ENCODE results near the gene DUSP9.

The DUSP9 gene

DNA sequence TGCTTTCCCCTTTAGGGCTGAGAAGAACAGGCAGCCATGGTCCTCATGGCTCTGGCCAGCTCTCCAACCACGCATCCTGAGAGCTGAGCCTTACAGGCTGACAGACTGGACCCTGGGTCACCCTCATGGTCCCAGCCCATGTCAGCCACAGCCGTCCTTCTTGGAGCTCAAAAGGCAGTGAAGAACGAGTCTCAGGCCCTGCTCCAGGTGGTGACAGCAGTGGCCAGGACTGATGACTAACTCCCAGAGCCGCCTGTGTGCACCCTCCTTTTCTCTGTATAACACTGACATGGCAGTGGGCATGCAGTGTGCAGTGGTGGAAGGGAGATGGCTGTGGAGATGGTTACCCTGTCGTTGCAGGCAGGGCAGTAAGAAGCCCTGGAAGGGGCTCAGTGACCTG is 10.3 kb upstream of the DUSP9 start:
- peaks cover 4 to 7% of the 10 kb centered on the region in 2 donors for H3K27me3 ChIP-seq (ENCODE audit: control insufficient read depth in 1 of 2, insufficient read depth in 2 of 2, low read length in 2 of 2)
- no peaks in the 10 kb centered on the region for H3K4me1 ChIP-seq (ENCODE audit: control insufficient read depth in 1 of 2, insufficient read depth in 2 of 2, low read length in 2 of 2)
- H3K36me3 ChIP-seq (ENCODE audit: control insufficient read depth in 1 of 2, insufficient read depth in 2 of 2, low read length in 2 of 2): no peaks in the 10 kb centered on the region
- H3K27ac ChIP-seq (ENCODE audit: low read depth, low read length): no peak overlapping the region
- no peaks in the 10 kb centered on the region for H3K9me3 ChIP-seq (ENCODE audit: control insufficient read depth in 1 of 2, low read length in 2 of 2)
- H3K9ac ChIP-seq (ENCODE audit: low read depth in 1 of 2, low read length in 2 of 2): no peak overlapping the region
- no peak overlapping the region for H3K4me3 ChIP-seq (ENCODE audit: low read depth in 1 of 2, low read length in 2 of 2)

DNA sequence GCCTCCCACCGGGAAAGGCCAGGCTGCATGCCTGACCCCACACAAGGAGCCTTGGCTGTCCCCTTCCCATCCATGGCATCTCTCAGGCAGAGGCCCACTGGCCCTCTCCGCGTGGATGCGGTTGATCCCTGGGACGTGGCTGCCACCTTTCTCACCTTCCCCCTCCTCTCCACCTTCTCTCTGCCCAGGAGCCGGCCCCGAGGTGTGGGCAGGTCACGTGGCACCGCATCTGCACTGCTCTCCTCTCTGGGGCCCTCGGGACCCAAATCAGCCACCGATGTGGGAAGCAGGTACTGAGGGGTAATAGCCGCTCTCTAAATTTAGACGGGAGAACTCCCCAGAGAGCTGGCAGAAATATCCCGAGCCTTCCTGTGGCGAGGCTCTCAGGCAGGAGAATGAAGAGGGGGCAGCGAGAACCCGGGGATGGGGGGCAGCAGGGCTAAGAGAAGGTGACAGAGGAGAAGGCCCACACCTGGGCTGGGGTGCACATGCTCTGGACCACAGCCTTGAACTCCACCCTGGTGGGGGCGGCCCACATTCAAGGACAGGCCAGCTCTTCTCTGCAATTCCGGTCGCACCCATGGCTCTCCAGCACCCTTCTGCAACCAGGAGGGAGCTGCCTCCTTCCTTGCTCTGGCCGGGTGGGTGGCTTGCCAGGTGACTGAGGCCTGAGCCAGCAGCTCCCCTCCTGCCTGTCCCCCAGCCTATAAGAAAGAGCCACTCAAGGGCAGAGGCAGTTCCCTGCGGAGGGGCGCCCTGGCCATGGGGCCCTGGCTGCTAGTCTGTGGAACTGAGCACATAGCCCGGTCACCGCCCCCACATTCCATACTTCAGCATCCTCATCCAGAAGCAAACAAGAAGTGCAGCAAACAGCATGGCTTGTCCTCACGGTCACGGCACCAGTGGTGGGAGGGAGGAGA is 9.6 kb upstream of the DUSP9 start:
- Histone ChIP-seq H3K9ac (ENCODE audit: low read depth in 1 of 2, low read length in 2 of 2) (no peak overlapping the region), H3K4me1 (ENCODE audit: control insufficient read depth in 1 of 2, insufficient read depth in 2 of 2, low read length in 2 of 2) (no peaks in the 10 kb centered on the region), H3K27me3 (ENCODE audit: control insufficient read depth in 1 of 2, insufficient read depth in 2 of 2, low read length in 2 of 2) (peaks cover 6 to 7% of the 10 kb centered on the region in 2 donors), H3K36me3 (ENCODE audit: control insufficient read depth in 1 of 2, insufficient read depth in 2 of 2, low read length in 2 of 2) (no peaks in the 10 kb centered on the region), H3K4me3 (ENCODE audit: low read depth in 1 of 2, low read length in 2 of 2) (no peak overlapping the region), H3K27ac (ENCODE audit: low read depth, low read length) (no peak overlapping the region), H3K9me3 (ENCODE audit: control insufficient read depth in 1 of 2, low read length in 2 of 2) (no peaks in the 10 kb centered on the region)

DNA sequence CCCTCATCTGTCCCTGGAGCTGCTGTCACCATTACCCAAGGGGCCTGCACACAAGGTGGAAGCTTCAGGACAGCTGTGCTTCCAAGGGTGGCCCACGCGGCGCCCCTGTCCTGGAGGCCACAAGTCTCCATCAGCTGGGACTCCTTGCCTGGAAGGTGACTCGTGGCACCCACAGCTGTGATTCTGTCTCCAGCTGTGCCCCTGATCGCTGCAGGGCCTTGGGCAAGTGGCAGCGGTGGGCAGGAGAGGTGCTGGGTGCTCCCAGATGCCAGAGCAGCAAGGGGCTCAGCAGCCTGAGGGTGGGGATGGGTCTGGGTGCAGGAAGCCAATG is 9.0 kb upstream of the DUSP9 start:
- Histone ChIP-seq H3K27ac (ENCODE audit: low read depth, low read length) (no peak overlapping the region), H3K27me3 (ENCODE audit: control insufficient read depth in 1 of 2, insufficient read depth in 2 of 2, low read length in 2 of 2) (peaks cover 10 to 11% of the 10 kb centered on the region in 2 donors), H3K36me3 (ENCODE audit: control insufficient read depth in 1 of 2, insufficient read depth in 2 of 2, low read length in 2 of 2) (no peaks in the 10 kb centered on the region)

DNA sequence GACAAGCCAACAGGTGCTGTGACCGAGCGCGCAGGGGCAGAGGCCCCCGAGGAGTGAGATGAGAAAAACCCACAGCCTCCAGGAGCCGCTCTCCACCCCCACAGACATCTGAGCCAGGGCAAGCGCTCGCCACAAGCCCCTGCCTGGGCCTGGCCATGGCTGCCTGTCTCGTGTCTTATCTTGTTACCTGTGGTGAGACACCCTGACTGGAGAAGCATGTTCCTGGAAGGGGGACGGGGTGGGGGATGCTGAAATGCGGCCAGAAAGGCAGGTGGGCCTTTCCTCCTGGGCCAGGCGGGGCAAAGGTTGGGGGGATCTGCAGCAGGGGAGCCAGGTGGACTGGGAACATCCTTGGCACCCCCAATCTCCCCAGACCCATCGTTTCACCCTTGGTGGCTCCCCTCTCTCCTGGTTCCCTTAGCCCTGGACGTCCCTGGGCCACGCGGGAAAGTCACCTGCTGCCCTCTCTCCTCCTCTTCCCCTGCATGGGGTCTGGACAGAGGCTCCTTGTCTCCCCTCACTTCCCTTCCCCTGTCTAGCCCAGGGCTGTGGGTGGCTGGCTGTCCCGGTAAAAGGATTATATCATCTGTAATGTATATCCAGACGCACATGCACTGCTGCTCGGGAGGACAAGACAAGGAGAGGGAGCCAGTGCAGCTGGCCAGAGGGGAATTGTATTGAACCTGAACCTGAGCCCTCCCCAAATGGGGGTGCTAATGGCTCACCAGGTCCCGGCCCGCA is 8.4 kb upstream of the DUSP9 start:
- H3K36me3 ChIP-seq (ENCODE audit: control insufficient read depth in 1 of 2, insufficient read depth in 2 of 2, low read length in 2 of 2): no peaks in the 10 kb centered on the region
- no peak overlapping the region for H3K9ac ChIP-seq (ENCODE audit: low read depth in 1 of 2, low read length in 2 of 2)
- no peak overlapping the region for H3K27ac ChIP-seq (ENCODE audit: low read depth, low read length)
- no peaks in the 10 kb centered on the region for H3K9me3 ChIP-seq (ENCODE audit: control insufficient read depth in 1 of 2, low read length in 2 of 2)
- H3K4me3 ChIP-seq (ENCODE audit: low read depth in 1 of 2, low read length in 2 of 2): no peak overlapping the region
- H3K27me3 ChIP-seq (ENCODE audit: control insufficient read depth in 1 of 2, insufficient read depth in 2 of 2, low read length in 2 of 2): peaks cover 12 to 16% of the 10 kb centered on the region in 2 donors
- no peaks in the 10 kb centered on the region for H3K4me1 ChIP-seq (ENCODE audit: control insufficient read depth in 1 of 2, insufficient read depth in 2 of 2, low read length in 2 of 2)

More for the DNA sequence above, 9.0 kb upstream of the DUSP9 start:
- Histone ChIP-seq H3K4me1 (ENCODE audit: control insufficient read depth in 1 of 2, insufficient read depth in 2 of 2, low read length in 2 of 2) (no peaks in the 10 kb centered on the region), H3K4me3 (ENCODE audit: low read depth in 1 of 2, low read length in 2 of 2) (no peak overlapping the region), H3K9me3 (ENCODE audit: control insufficient read depth in 1 of 2, low read length in 2 of 2) (no peaks in the 10 kb centered on the region), H3K9ac (ENCODE audit: low read depth in 1 of 2, low read length in 2 of 2) (no peak overlapping the region)

DNA sequence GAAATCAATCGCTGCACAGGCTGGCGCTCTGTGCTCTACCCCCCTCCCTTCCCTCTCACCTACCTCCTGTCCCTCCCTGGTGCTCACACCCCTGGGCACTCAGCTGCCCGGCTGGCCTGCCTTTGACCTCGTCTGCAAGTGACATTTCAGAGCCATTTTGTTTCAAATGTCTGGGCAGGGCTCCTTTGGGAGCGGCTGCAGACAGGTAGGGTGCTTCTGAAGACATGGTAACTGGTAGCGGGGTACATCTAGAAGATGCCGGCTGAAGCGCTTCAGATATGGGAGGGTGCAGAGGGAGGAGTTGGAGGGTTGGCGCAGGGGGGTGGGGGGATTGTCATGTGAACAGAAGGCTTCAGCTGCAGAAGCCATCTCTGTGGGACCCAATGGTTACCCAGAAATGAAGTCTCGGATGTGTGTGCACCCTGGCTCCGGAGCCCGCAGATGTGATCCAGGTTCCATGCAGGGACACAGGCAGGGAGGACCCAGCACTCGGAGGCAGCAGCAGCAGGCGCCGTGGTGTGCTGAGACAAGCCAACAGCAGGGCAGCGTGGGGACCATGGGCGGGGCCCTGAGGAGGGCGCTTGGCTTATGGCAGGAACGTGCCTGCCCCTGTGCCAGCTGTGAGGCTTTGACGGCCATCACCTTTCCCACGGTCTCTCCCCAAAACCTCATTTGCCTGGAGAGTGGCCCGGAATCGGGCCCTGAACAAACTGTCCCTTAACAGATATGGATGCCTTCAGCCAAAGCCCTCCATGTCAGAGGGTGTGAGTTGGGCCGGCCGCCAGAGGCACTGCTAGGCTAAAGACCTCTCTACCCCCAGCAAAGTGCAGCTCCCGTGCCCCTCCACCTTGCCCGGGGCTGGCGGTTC is 7.6 kb upstream of the DUSP9 start:
- no peak overlapping the region for H3K27ac ChIP-seq (ENCODE audit: low read depth, low read length)
- no peaks in the 10 kb centered on the region for H3K9me3 ChIP-seq (ENCODE audit: control insufficient read depth in 1 of 2, low read length in 2 of 2)
- H3K4me3 ChIP-seq (ENCODE audit: low read depth in 1 of 2, low read length in 2 of 2): no peak overlapping the region
- no peaks in the 10 kb centered on the region for H3K36me3 ChIP-seq (ENCODE audit: control insufficient read depth in 1 of 2, insufficient read depth in 2 of 2, low read length in 2 of 2)
- peaks cover 12 to 17% of the 10 kb centered on the region in 2 donors for H3K27me3 ChIP-seq (ENCODE audit: control insufficient read depth in 1 of 2, insufficient read depth in 2 of 2, low read length in 2 of 2)
- H3K4me1 ChIP-seq (ENCODE audit: control insufficient read depth in 1 of 2, insufficient read depth in 2 of 2, low read length in 2 of 2): no peaks in the 10 kb centered on the region
- H3K9ac ChIP-seq (ENCODE audit: low read depth in 1 of 2, low read length in 2 of 2): no peak overlapping the region

DNA sequence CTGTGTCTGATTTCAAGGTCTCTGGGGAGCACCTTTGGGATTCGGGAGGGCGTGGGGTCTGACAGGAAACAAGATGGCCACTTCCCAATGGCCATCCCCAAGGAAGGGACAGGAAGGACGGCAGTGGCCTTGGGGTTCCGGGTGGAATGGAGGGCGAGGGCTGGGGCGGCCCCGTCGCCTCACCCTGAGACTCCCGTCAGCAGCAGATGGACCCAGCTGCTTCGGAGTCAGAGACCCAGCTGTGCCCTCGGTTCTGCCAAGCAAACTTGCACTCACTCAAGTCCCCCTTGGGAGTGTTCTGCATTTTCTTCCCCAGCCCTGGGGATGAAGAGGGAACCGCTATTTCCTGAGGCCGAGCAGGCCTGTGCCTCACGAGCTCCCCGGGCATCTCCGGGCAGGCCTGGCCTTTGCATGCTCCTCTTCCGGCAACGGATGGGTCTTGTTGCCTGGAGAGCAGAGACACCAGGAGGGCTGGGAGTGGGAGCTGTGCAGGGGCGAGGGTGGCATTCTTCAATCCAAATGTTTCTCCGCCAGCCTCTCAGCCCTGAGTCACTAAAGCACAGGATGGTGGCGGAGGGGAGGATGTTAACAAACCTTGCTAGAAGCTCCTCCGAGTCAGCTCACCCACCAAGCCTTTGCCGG is 6.8 kb upstream of the DUSP9 start:
- Histone ChIP-seq H3K4me1 (ENCODE audit: control insufficient read depth in 1 of 2, insufficient read depth in 2 of 2, low read length in 2 of 2) (no peaks in the 10 kb centered on the region), H3K27me3 (ENCODE audit: control insufficient read depth in 1 of 2, insufficient read depth in 2 of 2, low read length in 2 of 2) (peaks cover 17 to 24% of the 10 kb centered on the region in 2 donors), H3K36me3 (ENCODE audit: control insufficient read depth in 1 of 2, insufficient read depth in 2 of 2, low read length in 2 of 2) (no peaks in the 10 kb centered on the region), H3K9me3 (ENCODE audit: control insufficient read depth in 1 of 2, low read length in 2 of 2) (no peaks in the 10 kb centered on the region), H3K4me3 (ENCODE audit: low read depth in 1 of 2, low read length in 2 of 2) (no peak overlapping the region), H3K9ac (ENCODE audit: low read depth in 1 of 2, low read length in 2 of 2) (no peak overlapping the region), H3K27ac (ENCODE audit: low read depth, low read length) (no peak overlapping the region)

DNA sequence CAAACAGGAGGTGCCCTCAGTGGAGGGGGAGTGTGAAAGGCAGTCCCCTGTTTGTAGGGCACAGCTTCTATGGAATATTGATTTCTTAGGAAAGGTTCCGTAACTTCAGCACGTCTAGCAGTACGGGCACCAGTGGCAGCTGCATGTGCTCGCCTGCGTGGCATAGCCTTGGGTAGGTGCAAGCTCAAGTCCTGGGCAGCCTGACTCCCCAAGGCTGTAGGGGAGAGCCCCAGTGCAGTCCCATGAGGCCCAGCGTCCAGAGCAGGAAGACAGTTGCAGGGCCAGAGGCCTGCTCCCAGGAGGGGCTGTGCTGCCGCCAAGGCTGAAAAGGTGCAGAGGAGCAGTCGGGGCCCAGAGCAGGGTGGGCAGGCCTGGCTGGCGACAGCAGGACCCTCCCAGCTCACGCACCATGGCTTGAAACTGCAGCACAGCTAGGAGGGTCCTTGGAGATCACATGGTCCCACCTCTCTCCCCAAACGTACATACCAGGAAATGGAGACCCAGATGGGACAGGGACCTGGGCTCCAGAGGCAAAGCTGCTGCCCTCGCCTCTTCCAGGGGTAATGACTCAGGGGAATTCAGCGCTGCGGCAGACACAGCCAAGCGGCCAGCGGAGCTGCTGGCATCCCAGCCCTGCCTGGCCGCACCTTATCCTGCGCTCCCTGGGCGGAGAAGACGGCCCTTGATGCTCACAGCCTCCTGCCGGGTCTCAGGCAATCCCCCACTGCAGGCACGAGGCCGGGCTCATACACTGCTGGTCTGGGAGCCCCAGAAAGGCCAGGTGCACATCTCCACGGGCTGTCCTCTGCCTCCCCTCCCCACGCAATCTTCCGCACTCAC is 6.0 kb upstream of the DUSP9 start:
- H3K36me3 ChIP-seq (ENCODE audit: control insufficient read depth in 1 of 2, insufficient read depth in 2 of 2, low read length in 2 of 2): no peaks in the 10 kb centered on the region
- H3K27ac ChIP-seq (ENCODE audit: low read depth, low read length): no peak overlapping the region
- no peak overlapping the region for H3K4me3 ChIP-seq (ENCODE audit: low read depth in 1 of 2, low read length in 2 of 2)
- no peaks in the 10 kb centered on the region for H3K9me3 ChIP-seq (ENCODE audit: control insufficient read depth in 1 of 2, low read length in 2 of 2)
- no peaks in the 10 kb centered on the region for H3K4me1 ChIP-seq (ENCODE audit: control insufficient read depth in 1 of 2, insufficient read depth in 2 of 2, low read length in 2 of 2)
- H3K9ac ChIP-seq (ENCODE audit: low read depth in 1 of 2, low read length in 2 of 2): no peak overlapping the region
- H3K27me3 ChIP-seq (ENCODE audit: control insufficient read depth in 1 of 2, insufficient read depth in 2 of 2, low read length in 2 of 2): peaks cover 18 to 32% of the 10 kb centered on the region in 2 donors

DNA sequence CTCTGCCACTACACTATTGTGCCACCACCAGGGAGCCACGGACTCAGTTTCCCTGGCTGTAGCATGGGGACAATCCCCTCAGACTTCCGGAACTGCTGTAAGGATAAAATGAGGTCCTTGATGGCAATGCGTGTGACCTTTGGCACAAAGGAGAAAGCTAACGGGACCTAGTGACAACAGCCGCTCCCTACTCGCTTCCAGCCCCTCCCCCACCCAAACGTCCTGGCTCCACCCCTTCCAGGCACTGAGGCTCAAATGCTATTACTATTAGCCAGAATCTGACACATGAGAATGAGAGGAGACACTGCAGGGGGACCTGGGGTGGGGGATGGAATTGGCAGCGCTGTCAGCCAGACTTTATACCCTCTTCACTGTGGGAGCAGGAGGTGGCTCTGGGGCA is 5.4 kb upstream of the DUSP9 start:
- H3K36me3 ChIP-seq (ENCODE audit: control insufficient read depth in 1 of 2, insufficient read depth in 2 of 2, low read length in 2 of 2): no peaks in the 10 kb centered on the region
- no peak overlapping the region for H3K27ac ChIP-seq (ENCODE audit: low read depth, low read length)
- no peaks in the 10 kb centered on the region for H3K4me1 ChIP-seq (ENCODE audit: control insufficient read depth in 1 of 2, insufficient read depth in 2 of 2, low read length in 2 of 2)
- no peaks in the 10 kb centered on the region for H3K9me3 ChIP-seq (ENCODE audit: control insufficient read depth in 1 of 2, low read length in 2 of 2)
- no peak overlapping the region for H3K9ac ChIP-seq (ENCODE audit: low read depth in 1 of 2, low read length in 2 of 2)
- H3K27me3 ChIP-seq (ENCODE audit: control insufficient read depth in 1 of 2, insufficient read depth in 2 of 2, low read length in 2 of 2): peaks cover 24 to 39% of the 10 kb centered on the region in 2 donors
- H3K4me3 ChIP-seq (ENCODE audit: low read depth in 1 of 2, low read length in 2 of 2): no peak overlapping the region

DNA sequence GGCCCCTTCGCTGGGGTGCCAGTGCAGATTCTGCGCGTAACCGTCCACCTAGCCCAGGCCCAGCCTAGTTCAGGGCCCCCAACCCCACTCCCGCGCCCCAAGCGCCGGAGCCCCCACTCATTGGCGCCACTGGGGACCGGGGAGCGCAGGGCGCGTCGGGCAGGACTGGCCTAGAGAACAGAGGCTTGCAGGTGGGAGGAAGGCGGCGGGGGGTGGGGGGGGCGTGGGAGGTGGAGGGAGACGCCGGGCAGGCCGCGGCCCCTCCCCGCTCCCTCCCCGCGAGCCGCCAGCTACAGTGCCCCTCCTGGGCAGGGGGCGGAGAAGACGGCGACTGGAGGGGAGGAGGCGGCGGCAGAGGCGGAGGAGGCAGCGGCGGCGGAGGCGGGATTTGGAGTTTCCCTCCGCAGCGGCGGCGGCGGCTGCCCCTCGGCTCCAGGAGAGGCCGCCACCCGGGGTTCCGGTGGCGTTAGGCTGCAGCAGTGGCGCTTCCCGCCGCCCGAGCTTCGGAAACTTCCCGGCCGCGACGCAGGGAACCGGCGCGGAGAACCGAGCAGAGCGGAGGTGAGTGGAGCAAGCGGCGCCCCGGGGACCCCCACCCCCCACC is 4.8 kb upstream of the DUSP9 start:
- no peak overlapping the region for H3K9ac ChIP-seq (ENCODE audit: low read depth in 1 of 2, low read length in 2 of 2)
- no peaks in the 10 kb centered on the region for H3K36me3 ChIP-seq (ENCODE audit: control insufficient read depth in 1 of 2, insufficient read depth in 2 of 2, low read length in 2 of 2)
- H3K27ac ChIP-seq (ENCODE audit: low read depth, low read length): no peak overlapping the region
- H3K9me3 ChIP-seq (ENCODE audit: control insufficient read depth in 1 of 2, low read length in 2 of 2): no peaks in the 10 kb centered on the region
- no peak overlapping the region for H3K4me3 ChIP-seq (ENCODE audit: low read depth in 1 of 2, low read length in 2 of 2)
- no peaks in the 10 kb centered on the region for H3K4me1 ChIP-seq (ENCODE audit: control insufficient read depth in 1 of 2, insufficient read depth in 2 of 2, low read length in 2 of 2)
- H3K27me3 ChIP-seq (ENCODE audit: control insufficient read depth in 1 of 2, insufficient read depth in 2 of 2, low read length in 2 of 2): peaks cover 25 to 41% of the 10 kb centered on the region in 2 donors
